ENCODE results near the gene KCNH8. TPM values are rescaled to one million over a fixed set of nuclear protein-coding genes. Genes with fewer than 3 reads are reported as not detected.

The KCNH8 gene
- total RNA-seq, 3 donors from 2014 or later, result under 0.01 to 4.4 (median 1.3) TPM

GRCh38 chr3:19446138-19446537, 297.8 kb downstream of the KCNH8 start:
- intact Hi-C loops (cut with DNase I; ENCODE audit: low total_unique reads), result no loop called here
- no peak for DNase-seq (ENCODE audit: low spot score in 2 of 2)
- no peak for TF ChIP-seq POLR2AphosphoS5 (IDR thresholded peaks at IDR 0.05)
- TF ChIP-seq CTCF (IDR thresholded peaks at IDR 0.05), result no peak
- TF ChIP-seq POLR2A (IDR thresholded peaks at IDR 0.05), result no peak
- H3K9me3 ChIP-seq, result no peaks in the 10 kb centered on the region
- no peak overlapping the region for H3K4me3 ChIP-seq
- no peaks in the 10 kb centered on the region for H3K36me3 ChIP-seq
- no peaks in the 10 kb centered on the region for H3K27me3 ChIP-seq
- no peaks in the 10 kb centered on the region for H3K4me1 ChIP-seq
- no peak overlapping the region for H3K27ac ChIP-seq

GRCh38 chr3:19446687-19447086, 298.4 kb downstream of the KCNH8 start:
- H3K9me3 ChIP-seq, result no peaks in the 10 kb centered on the region
- H3K4me3 ChIP-seq, result no peak overlapping the region
- DNase-seq (ENCODE audit: low spot score in 2 of 2), result no peak
- no peaks in the 10 kb centered on the region for H3K4me1 ChIP-seq
- H3K27ac ChIP-seq, result no peak overlapping the region
- intact Hi-C loops (cut with DNase I; ENCODE audit: low total_unique reads), result no loop called here
- H3K27me3 ChIP-seq, result no peaks in the 10 kb centered on the region
- TF ChIP-seq POLR2A (IDR thresholded peaks at IDR 0.05), result no peak
- no peak for TF ChIP-seq CTCF (IDR thresholded peaks at IDR 0.05)
- TF ChIP-seq POLR2AphosphoS5 (IDR thresholded peaks at IDR 0.05), result no peak
- no peaks in the 10 kb centered on the region for H3K36me3 ChIP-seq

GRCh38 chr3:19455546-19455945, 307.2 kb downstream of the KCNH8 start:
- no peak overlapping the region for H3K4me3 ChIP-seq
- TF ChIP-seq POLR2A (IDR thresholded peaks at IDR 0.05), result no peak
- no peak for TF ChIP-seq CTCF (IDR thresholded peaks at IDR 0.05)
- TF ChIP-seq POLR2AphosphoS5 (IDR thresholded peaks at IDR 0.05), result no peak
- peaks cover 0 to 4% of the 10 kb centered on the region in 2 donors for H3K9me3 ChIP-seq
- H3K27me3 ChIP-seq, result no peaks in the 10 kb centered on the region
- no peaks in the 10 kb centered on the region for H3K4me1 ChIP-seq
- H3K36me3 ChIP-seq, result no peaks in the 10 kb centered on the region
- DNase-seq (ENCODE audit: low spot score in 2 of 2), result no peak
- intact Hi-C loops (cut with DNase I; ENCODE audit: low total_unique reads), result no loop called here
- H3K27ac ChIP-seq, result no peak overlapping the region

GRCh38 chr3:19456738-19457137, 308.4 kb downstream of the KCNH8 start:
- Histone ChIP-seq H3K27me3 (no peaks in the 10 kb centered on the region), H3K4me1 (no peaks in the 10 kb centered on the region), H3K4me3 (no peak overlapping the region), H3K9me3 (peaks cover 0 to 4% of the 10 kb centered on the region in 2 donors), H3K27ac (no peak overlapping the region), H3K36me3 (no peaks in the 10 kb centered on the region)
- DNase-seq (ENCODE audit: low spot score in 2 of 2), result no peak
- TF ChIP-seq POLR2AphosphoS5 (IDR thresholded peaks at IDR 0.05), result no peak
- TF ChIP-seq CTCF (IDR thresholded peaks at IDR 0.05), result no peak
- no peak for TF ChIP-seq POLR2A (IDR thresholded peaks at IDR 0.05)
- intact Hi-C loops (cut with DNase I; ENCODE audit: low total_unique reads), result no loop called here

- no peak overlapping the region for H3K27ac ChIP-seq
- H3K36me3 ChIP-seq, result no peaks in the 10 kb centered on the region
- no peaks in the 10 kb centered on the region for H3K4me1 ChIP-seq
- no peak for TF ChIP-seq POLR2AphosphoS5 (IDR thresholded peaks at IDR 0.05)
- no peak for TF ChIP-seq CTCF (IDR thresholded peaks at IDR 0.05)
- TF ChIP-seq POLR2A (IDR thresholded peaks at IDR 0.05), result no peak
- intact Hi-C loops (cut with DNase I; ENCODE audit: low total_unique reads), result no loop called here
- peaks cover 0 to 4% of the 10 kb centered on the region in 2 donors for H3K9me3 ChIP-seq
- H3K4me3 ChIP-seq, result no peak overlapping the region
- no peak for DNase-seq (ENCODE audit: low spot score in 2 of 2)
- H3K27me3 ChIP-seq, result no peaks in the 10 kb centered on the region
Observed at GRCh38 chr3:19457449-19457848, 309.1 kb downstream of the KCNH8 start.
